Aorta (tissue), 5 donors: ENCODE results near the gene NACAD. TPM values are rescaled to one million over a fixed set of nuclear protein-coding genes. Genes with fewer than 3 reads are reported as not detected.

Source experiments
- ATAC-seq: fragments of 200-7000 bp; cut with Tn5 transposase; one replicate; pipeline ENCODE4 v1.9.1; 2022; ENCODE audit warnings: moderate library complexity; ENCODE audit not compliant: low FRiP score
- DNase-seq, 2 donors: peaks; one replicate each; pipeline ENCODE4 v3.0.0-alpha.2; 2020
- H3K27ac ChIP-seq, 2 donors: one replicate each; pipeline ENCODE4 v1.5.1; 2013; ENCODE audit warnings: low read length in 2 of 2, mild to moderate bottlenecking in 2 of 2, moderate library complexity in 2 of 2, control low read depth in 1 of 2, inconsistent platforms in 1 of 2, low read depth in 1 of 2
- H3K27me3 ChIP-seq, 2 donors: one replicate each; pipeline ENCODE4 v1.6.1; 2013; ENCODE audit warnings: control low read depth in 1 of 2, low read length in 1 of 2, mild to moderate bottlenecking in 1 of 2, moderate library complexity in 1 of 2; ENCODE audit not compliant: insufficient read depth in 2 of 2, control insufficient read depth in 1 of 2
- H3K36me3 ChIP-seq, 2 donors: one replicate each; pipeline ENCODE4 v1.6.1; 2013; ENCODE audit warnings: control low read depth in 1 of 2, low read length in 1 of 2, mild to moderate bottlenecking in 1 of 2; ENCODE audit not compliant: insufficient read depth in 2 of 2, control insufficient read depth in 1 of 2
- H3K4me1 ChIP-seq, 2 donors: one replicate each; pipeline ENCODE4 v1.6.1; 2013; ENCODE audit warnings: low read length in 2 of 2, control low read depth in 1 of 2, mild to moderate bottlenecking in 1 of 2, moderate library complexity in 1 of 2; ENCODE audit not compliant: insufficient read depth in 2 of 2, control insufficient read depth in 1 of 2
- H3K4me3 ChIP-seq, 2 donors: one replicate each; pipeline ENCODE4 v1.5.1; 2013; ENCODE audit warnings: low read length in 2 of 2, control low read depth in 1 of 2, mild to moderate bottlenecking in 1 of 2
- H3K9me3 ChIP-seq: one replicate; pipeline ENCODE4 v1.6.1; 2013; ENCODE audit warnings: mild to moderate bottlenecking, low read length; ENCODE audit not compliant: control insufficient read depth
- WGBS, 2 donors: extraction: QIAGEN DNeasy Blood & Tissue Kit; methylation state at CpG; one replicate each; pipeline ENCODE4 v1.1.7; 2013; 5-methylcytosine and 5-hydroxymethylcytosine counted together
- intact Hi-C, 2 donors: fragments of 100-400 bp; cut with DNase I; formaldehyde crosslinking; loops; one replicate each; pipeline versions ENCODE4 v1.14.2 to v1.15.0; 2022
- polyA plus RNA-seq, 2 donors: library from polyadenylated mRNA; stranded (reverse); fragments of 200-250 nt; gene quantifications; one replicate each; pipeline ENCODE4 v1.2.3, GENCODE V29; 2013
- total RNA-seq, 2 donors: library from RNA; stranded (reverse); fragmentation: NEBNext Ultra II Directional; extraction: Animal tissue kit (Norgen Biotek cat#: 25700); gene quantifications; one replicate each; pipeline ENCODE4 v1.2.1, GENCODE V29; 2021
- donor health status: healthy with polysubstance abuse.
- donor health status: Bipolar disorder and iron deficiency.
- donor health status: DM: no; HTN: no; CAD: no.
- donor health status: DM: no; HTN: no; CAD: no.
- donor health status: DM: yes; HTN: yes; CAD: no.

NACAD gene
- total and polyA plus RNA-seq, 4 donors: 1.3 to 15.7 (median 12.7) TPM

DNA sequence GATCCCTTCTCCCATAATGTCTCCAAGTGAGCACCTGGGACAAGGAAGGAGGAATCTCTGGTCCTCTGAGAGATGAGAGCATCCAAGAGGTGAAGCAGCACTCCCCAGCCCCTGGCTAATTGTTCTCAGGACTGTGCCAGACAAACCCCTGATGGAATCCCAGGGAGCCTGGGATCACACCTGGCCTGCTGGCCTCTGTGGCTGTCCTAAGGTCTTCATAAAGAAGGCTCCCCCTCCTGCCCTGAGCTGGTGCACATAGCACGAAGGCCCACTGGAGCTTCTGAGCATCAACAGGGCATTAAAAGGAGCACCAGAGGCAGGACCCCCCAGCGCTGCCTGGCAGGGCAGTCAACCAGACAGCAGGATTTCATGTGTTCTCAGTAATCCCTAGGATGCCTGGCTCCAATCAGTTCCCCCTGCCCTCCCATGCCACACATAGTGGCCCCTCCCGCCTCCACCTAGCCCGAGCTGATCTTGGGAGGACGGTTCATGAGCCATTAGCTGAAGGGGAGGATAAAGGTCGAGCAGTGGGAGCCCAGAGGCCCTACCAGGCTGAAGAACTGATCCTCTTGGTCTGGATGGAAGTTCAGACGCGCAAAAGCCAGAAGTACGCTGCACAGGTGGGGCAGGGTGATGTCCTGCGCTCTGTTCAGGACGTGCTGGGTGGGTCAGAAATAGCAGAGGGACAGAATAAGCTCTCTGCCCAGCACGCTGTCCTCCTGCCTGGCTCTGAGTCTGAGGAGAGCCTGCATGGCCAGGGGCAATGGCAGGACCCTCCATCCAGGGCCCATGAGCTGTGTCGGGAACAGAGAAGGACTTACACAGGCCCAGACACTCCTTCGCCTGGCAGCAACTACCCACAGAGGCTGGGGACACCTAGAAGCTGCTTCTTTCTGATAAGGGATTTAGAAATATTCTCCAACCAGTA, 14.3 kb upstream of the NACAD start:
- H3K9me3 ChIP-seq: no peaks in the 10 kb centered on the region
- DNase-seq (peak; percentile 21 to 55), ATAC-seq (no peak)
- 86 to 91% methylated on average over 14 of the region's 14 CpGs for WGBS, 2 donors
- no peaks in the 10 kb centered on the region for H3K4me1 ChIP-seq
- H3K36me3 ChIP-seq: peaks cover 3 to 24% of the 10 kb centered on the region in 2 donors
- H3K27me3 ChIP-seq: no peaks in the 10 kb centered on the region
- no peak overlapping the region for H3K4me3 ChIP-seq
- H3K27ac ChIP-seq: no peak overlapping the region
- intact Hi-C loops: no loop called here

DNA sequence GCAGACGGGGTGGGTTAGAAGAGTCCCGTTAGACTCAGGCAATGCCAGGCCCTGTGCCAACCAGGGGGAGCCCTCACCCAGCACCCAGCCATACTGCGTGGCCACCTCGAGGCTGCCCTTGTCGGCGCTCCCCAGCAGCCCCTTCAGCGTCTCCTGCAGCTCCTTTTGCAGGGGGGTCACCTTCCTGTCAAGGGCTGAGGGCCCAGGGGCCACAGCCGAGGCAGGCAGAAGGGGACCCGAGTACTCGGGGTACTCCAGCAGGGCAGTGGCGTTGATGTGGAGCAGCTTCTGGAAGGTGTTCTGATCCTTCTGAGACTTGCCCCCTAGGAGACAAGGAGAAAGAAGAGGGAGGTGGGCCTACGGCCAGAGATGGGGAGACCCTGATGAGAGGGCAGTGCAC, 13.0 kb upstream of the NACAD start:
- no peaks in the 10 kb centered on the region for H3K27me3 ChIP-seq
- peaks cover 0 to 20% of the 10 kb centered on the region in 2 donors for H3K36me3 ChIP-seq
- no peak overlapping the region for H3K27ac ChIP-seq
- WGBS, 2 donors: 90 to 91% methylated on average over 11 to 12 of the region's 12 CpGs
- DNase-seq: peak in 1 of 2 donors; percentile 58
- no peak overlapping the region for H3K4me3 ChIP-seq
- no peaks in the 10 kb centered on the region for H3K9me3 ChIP-seq
- ATAC-seq: no peak
- H3K4me1 ChIP-seq: no peaks in the 10 kb centered on the region
- intact Hi-C loops: no loop called here

GRCh38 chr7:45100761-45101480, 12.2 kb upstream of the NACAD start:
- H3K36me3 ChIP-seq: peaks cover 0 to 20% of the 10 kb centered on the region in 2 donors
- H3K9me3 ChIP-seq: no peaks in the 10 kb centered on the region
- DNase-seq (peak; percentile 22 to 48), ATAC-seq (no peak)
- H3K4me3 ChIP-seq: no peak overlapping the region
- intact Hi-C loops: no loop called here
- 91 to 92% methylated on average over 13 of the region's 13 CpGs for WGBS, 2 donors
- H3K27me3 ChIP-seq: no peaks in the 10 kb centered on the region
- H3K4me1 ChIP-seq: no peaks in the 10 kb centered on the region
- no peak overlapping the region for H3K27ac ChIP-seq

DNA sequence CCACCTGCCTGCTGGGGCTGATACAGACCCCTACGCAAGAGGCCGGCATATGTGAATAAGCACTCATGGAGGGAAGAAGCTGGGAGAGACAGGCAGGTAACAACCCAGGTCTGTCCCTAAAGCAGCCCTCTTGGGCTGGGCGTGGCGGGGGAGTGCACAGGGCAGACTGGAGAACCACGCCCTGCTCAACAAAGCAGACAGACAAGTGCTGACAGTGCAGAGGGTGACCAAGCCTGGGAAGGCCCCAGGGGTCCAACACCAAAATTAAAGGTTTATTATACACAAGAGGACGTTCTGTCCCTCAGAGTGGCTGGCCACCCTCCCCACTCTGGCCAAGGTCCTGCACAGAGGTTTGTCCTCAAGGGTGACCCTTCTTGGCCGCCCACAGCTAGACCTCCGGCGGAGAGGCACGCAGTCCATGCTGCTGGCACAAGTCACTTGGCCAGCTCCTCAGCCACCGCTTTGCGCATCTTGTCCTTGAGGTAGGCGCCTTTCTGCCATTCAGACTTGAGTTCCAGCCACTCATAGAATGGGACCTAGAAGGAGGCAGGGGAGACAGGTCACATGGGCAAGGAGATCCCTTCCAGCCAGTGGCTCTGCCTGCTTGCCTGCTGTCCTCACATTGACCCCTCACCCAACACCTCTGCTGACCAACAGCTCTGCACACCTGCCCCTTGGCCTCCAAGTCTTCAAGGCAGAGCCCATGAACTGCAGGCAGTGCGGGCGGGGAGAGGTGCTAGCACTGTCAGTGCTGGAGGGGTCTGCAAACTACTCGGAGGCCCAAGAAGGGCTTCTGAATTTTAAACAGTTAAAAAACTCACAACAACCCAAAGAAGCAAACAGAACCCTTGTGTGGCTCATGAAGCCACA, 11.4 kb upstream of the NACAD start:
- peak in 1 of 2 donors; percentile 59 for DNase-seq
- Histone ChIP-seq H3K36me3 (peaks cover 0 to 17% of the 10 kb centered on the region in 2 donors), H3K27ac (no peak overlapping the region), H3K4me1 (no peaks in the 10 kb centered on the region), H3K27me3 (no peaks in the 10 kb centered on the region), H3K4me3 (no peak overlapping the region), H3K9me3 (no peaks in the 10 kb centered on the region)
- no peak for ATAC-seq
- intact Hi-C loops: no loop called here
- WGBS, 2 donors: 91% methylated on average over 15 to 16 of the region's 16 CpGs

DNA sequence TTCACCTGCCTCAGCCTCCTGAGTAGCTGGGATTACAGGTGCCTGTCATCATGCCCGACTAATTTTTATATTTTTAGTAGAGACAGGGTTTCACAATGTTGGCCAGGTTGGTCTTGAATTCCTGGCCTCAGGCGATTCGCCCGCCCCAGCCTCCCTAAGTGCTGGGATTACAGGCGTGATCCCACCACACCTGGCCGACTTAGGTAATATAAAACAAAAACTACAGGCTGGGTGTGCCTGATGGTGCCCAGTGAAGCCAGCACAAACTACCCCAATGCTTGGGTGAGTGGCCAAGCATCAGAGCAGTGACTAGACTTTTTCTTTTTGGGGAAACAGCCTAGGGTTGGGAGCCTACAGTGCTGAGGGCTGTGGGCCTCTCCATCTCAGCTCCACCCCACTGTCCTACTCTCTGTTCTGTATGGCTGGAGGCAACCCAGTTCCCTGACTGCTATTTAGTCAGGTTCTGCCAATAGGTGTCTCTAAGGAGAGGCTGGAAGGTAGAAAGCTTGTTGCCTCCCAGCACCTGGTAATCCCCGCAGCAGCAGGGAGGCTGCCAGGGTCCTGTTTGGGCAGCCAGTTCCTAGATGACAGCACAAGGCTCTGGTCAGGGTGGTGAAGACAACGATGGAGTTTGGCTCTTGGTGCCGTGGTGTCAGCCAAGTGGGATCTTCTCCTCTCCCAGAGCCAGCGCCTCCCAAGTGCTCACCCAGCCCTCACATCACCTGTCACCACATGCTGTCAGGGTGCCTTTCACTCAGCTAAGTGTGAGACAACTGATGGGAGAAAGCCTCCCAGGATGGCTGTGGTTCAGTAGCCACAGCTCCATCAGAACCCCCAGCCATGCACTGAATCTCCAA, 10.4 kb upstream of the NACAD start:
- ATAC-seq (no peak), DNase-seq (peak in 1 of 2 donors; percentile 33)
- Histone ChIP-seq H3K36me3 (peaks cover 0 to 16% of the 10 kb centered on the region in 2 donors), H3K27ac (no peak overlapping the region), H3K4me1 (no peaks in the 10 kb centered on the region), H3K27me3 (no peaks in the 10 kb centered on the region), H3K9me3 (no peaks in the 10 kb centered on the region), H3K4me3 (no peak overlapping the region)
- WGBS, 2 donors: 86 to 90% methylated on average over 10 of the region's 10 CpGs
- intact Hi-C loops: no loop called here

- intact Hi-C loops: no loop called here
- no peak overlapping the region for H3K4me3 ChIP-seq
- 69 to 70% methylated on average over 3 of the region's 3 CpGs for WGBS, 2 donors
- ATAC-seq (no peak), DNase-seq (no peak)
- H3K9me3 ChIP-seq: no peaks in the 10 kb centered on the region
- H3K36me3 ChIP-seq: no peaks in the 10 kb centered on the region
- H3K27ac ChIP-seq: no peak overlapping the region
- H3K27me3 ChIP-seq: no peaks in the 10 kb centered on the region
- no peaks in the 10 kb centered on the region for H3K4me1 ChIP-seq
Observed at GRCh38 chr7:45092931-45093235, 4.1 kb upstream of the NACAD start.

- Histone ChIP-seq H3K27ac (no peak overlapping the region), H3K27me3 (no peaks in the 10 kb centered on the region), H3K36me3 (no peaks in the 10 kb centered on the region), H3K9me3 (no peaks in the 10 kb centered on the region), H3K4me3 (no peak overlapping the region), H3K4me1 (no peaks in the 10 kb centered on the region)
- no peak for DNase-seq
- intact Hi-C loops: no loop called here
- 56 to 66% methylated on average over 7 of the region's 7 CpGs for WGBS, 2 donors
- no peak for ATAC-seq
Observed at GRCh38 chr7:45092100-45092930, 3.5 kb upstream of the NACAD start.
